Measurements from ENCODE around the gene TBC1D32.
A peak's percentile ranks its signal among the peaks of the same experiment; 100 is the strongest.
"Not testable (repeated sequence)": the region's sequence is repeated elsewhere in the genome, so short reads cannot be mapped to it uniquely, and the experiment has no call there.

The TBC1D32 gene

GRCh38 chr6:121134922-121135321, 199.4 kb downstream of the TBC1D32 start:
- DNase-seq (ENCODE audit: low read depth), result no peak

GRCh38 chr6:121124600-121124999, 209.7 kb downstream of the TBC1D32 start:
- no peak for DNase-seq (ENCODE audit: low read depth)

- no peak for DNase-seq (ENCODE audit: low read depth)
Measured at GRCh38 chr6:121112356-121112755, 221.9 kb downstream of the TBC1D32 start.

- DNase-seq (ENCODE audit: low read depth), result no peak
Measured at GRCh38 chr6:121110733-121111132, 223.5 kb downstream of the TBC1D32 start.

GRCh38 chr6:121106962-121107361, 227.3 kb downstream of the TBC1D32 start:
- no peak for DNase-seq (ENCODE audit: low read depth)

GRCh38 chr6:121105461-121105860, 228.8 kb downstream of the TBC1D32 start:
- no peak for DNase-seq (ENCODE audit: low read depth)

- DNase-seq (ENCODE audit: low read depth), result no peak
Measured at GRCh38 chr6:121093928-121094327, 240.4 kb downstream of the TBC1D32 start.

- no peak for DNase-seq (ENCODE audit: low read depth)
Measured at GRCh38 chr6:121090492-121090891, 243.8 kb downstream of the TBC1D32 start.

- DNase-seq (ENCODE audit: low read depth), result no peak
Measured at GRCh38 chr6:121086876-121087275, 247.4 kb downstream of the TBC1D32 start.

GRCh38 chr6:121076119-121076518, 258.2 kb downstream of the TBC1D32 start:
- no peak for DNase-seq (ENCODE audit: low read depth)

GRCh38 chr6:121068749-121069148, 265.5 kb downstream of the TBC1D32 start:
- DNase-seq (ENCODE audit: low read depth), result not testable (repeated sequence)

GRCh38 chr6:121067381-121067780, 266.9 kb downstream of the TBC1D32 start:
- DNase-seq (ENCODE audit: low read depth), result no peak

GRCh38 chr6:121064345-121064744, 269.9 kb downstream of the TBC1D32 start:
- DNase-seq (ENCODE audit: low read depth), result no peak

- peak; percentile 34 for DNase-seq (ENCODE audit: low read depth)
Measured at GRCh38 chr6:121055572-121056163, 278.6 kb downstream of the TBC1D32 start.

GRCh38 chr6:121048593-121048992, 285.7 kb downstream of the TBC1D32 start:
- DNase-seq (ENCODE audit: low read depth), result not testable (repeated sequence)

- not testable (repeated sequence) for DNase-seq (ENCODE audit: low read depth)
Measured at GRCh38 chr6:121044905-121045304, 289.4 kb downstream of the TBC1D32 start.

- not testable (repeated sequence) for DNase-seq (ENCODE audit: low read depth)
Measured at GRCh38 chr6:121043706-121044105, 290.6 kb downstream of the TBC1D32 start.

- not testable (repeated sequence) for DNase-seq (ENCODE audit: low read depth)
Measured at GRCh38 chr6:121043211-121043610, 291.1 kb downstream of the TBC1D32 start.

- DNase-seq (ENCODE audit: low read depth), result no peak
Measured at GRCh38 chr6:121042766-121043165, 291.5 kb downstream of the TBC1D32 start.

GRCh38 chr6:121040831-121041230, 293.4 kb downstream of the TBC1D32 start:
- DNase-seq (ENCODE audit: low read depth), result no peak

- no peak for DNase-seq (ENCODE audit: low read depth)
Measured at GRCh38 chr6:121033091-121033490, 301.2 kb downstream of the TBC1D32 start.

- no peak for DNase-seq (ENCODE audit: low read depth)
Measured at GRCh38 chr6:121032268-121033006, 301.8 kb downstream of the TBC1D32 start.
